Gastroesophageal sphincter (tissue), 3 donors: ENCODE data around the gene SLC48A1.

Experiments
- EP300 ChIP-seq: sonication (generic); formaldehyde crosslinking; IDR thresholded peaks from one replicate; pipeline ENCODE4 v1.6.1; 2017; ENCODE audit warnings: antibody characterized with exemption, mild to moderate bottlenecking
- POLR2A ChIP-seq, 2 donors: fragments of 450-650 bp; IDR thresholded peaks; one replicate each; pipeline ENCODE4 v1.6.1; 2017; ENCODE audit warnings: antibody characterized with exemption in 2 of 2, mild to moderate bottlenecking in 2 of 2, moderate library complexity in 1 of 2
- POLR2AphosphoS5 ChIP-seq: sonication (generic); formaldehyde crosslinking; IDR thresholded peaks from one replicate; pipeline ENCODE4 v1.6.1; 2017; ENCODE audit warnings: antibody characterized with exemption
- TF ChIP-seq, protein P1 (sequence below), 4 experiments: fragments of 200-600 bp in 2 of 4; fragments of 450-650 bp in 2 of 4; sonication (generic) in 1 of 4; IDR thresholded peaks; one replicate each; pipeline ENCODE4 v1.5.1; 2017 to 2019; ENCODE audit warnings: antibody characterized with exemption in 4 of 4, mild to moderate bottlenecking in 2 of 4, moderate library complexity in 2 of 4

DNA sequence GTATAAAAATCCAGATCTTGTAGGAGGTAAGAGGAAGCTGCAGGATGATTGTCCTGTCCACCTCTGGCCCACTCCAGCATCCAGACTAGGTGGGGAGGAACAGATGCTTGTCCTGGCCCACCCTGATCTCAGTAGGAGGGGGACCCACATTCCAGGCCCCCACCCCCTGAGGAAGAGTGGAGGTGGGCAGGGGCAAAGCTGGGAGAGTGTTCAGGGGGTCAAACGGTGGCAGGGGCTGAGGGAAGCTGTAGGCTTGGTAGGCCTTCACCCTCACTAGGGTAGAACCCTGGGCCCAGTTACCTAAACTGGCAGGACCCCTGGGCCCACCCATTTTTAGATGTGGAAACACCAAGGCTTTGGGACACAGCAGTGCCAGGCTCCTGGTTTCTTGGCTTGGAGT lies 4.1 kb downstream of the SLC48A1 start:
- TF ChIP-seq, protein P1, sequence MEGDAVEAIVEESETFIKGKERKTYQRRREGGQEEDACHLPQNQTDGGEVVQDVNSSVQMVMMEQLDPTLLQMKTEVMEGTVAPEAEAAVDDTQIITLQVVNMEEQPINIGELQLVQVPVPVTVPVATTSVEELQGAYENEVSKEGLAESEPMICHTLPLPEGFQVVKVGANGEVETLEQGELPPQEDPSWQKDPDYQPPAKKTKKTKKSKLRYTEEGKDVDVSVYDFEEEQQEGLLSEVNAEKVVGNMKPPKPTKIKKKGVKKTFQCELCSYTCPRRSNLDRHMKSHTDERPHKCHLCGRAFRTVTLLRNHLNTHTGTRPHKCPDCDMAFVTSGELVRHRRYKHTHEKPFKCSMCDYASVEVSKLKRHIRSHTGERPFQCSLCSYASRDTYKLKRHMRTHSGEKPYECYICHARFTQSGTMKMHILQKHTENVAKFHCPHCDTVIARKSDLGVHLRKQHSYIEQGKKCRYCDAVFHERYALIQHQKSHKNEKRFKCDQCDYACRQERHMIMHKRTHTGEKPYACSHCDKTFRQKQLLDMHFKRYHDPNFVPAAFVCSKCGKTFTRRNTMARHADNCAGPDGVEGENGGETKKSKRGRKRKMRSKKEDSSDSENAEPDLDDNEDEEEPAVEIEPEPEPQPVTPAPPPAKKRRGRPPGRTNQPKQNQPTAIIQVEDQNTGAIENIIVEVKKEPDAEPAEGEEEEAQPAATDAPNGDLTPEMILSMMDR (IDR thresholded peaks at IDR 0.05), result no peak
- no peak for TF ChIP-seq POLR2A (IDR thresholded peaks at IDR 0.05)
- no peak for TF ChIP-seq POLR2AphosphoS5
- TF ChIP-seq EP300, result no peak
